Prostate gland (tissue), 2 donors: Measurements from ENCODE around the gene KRT78. TPM values are rescaled to one million over a fixed set of nuclear protein-coding genes. Genes with fewer than 3 reads are reported as not detected.

Experiments
- DNase-seq: peaks from one replicate; pipeline ENCODE4 v3.0.0-alpha.2; 2019; ENCODE audit warnings: low spot score
- H3K27ac ChIP-seq, 2 donors: fragments of 200-600 bp; sonication (generic); 2 replicates each; pipeline ENCODE4 v1.5.1; 2017 to 2019
- H3K27me3 ChIP-seq: fragments of 200-600 bp; sonication (generic); replicated peaks from 2 replicates; pipeline ENCODE4 v1.5.1; 2019; ENCODE audit not compliant: insufficient read depth
- H3K36me3 ChIP-seq, 2 donors: fragments of 200-600 bp; sonication (generic); 1 replicate in 1 of 2; 2 replicates in 1 of 2; pipeline versions ENCODE4 v1.5.1 to v1.8.1; 2017 to 2019
- H3K4me1 ChIP-seq: fragments of 200-600 bp; sonication (generic); replicated peaks from 2 replicates; pipeline ENCODE4 v1.5.1; 2019
- H3K4me3 ChIP-seq, 2 donors: fragments of 200-600 bp; sonication (generic); 2 replicates each; pipeline ENCODE4 v1.5.1; 2017 to 2019
- H3K9me3 ChIP-seq: fragments of 200-600 bp; sonication (generic); 2 replicates; pipeline ENCODE4 v1.5.1; 2017
- CTCF ChIP-seq, 4 experiments: fragments of 200-600 bp in 2 of 4; fragments of 450-650 bp in 2 of 4; sonication (generic) in 2 of 4; IDR thresholded peaks; 1 replicate in 3 of 4; 2 replicates in 1 of 4; pipeline ENCODE4 v1.5.1; 2016 to 2019; ENCODE audit warnings: antibody characterized with exemption in 4 of 4, mild to moderate bottlenecking in 2 of 4, moderate library complexity in 2 of 4
- POLR2A ChIP-seq: fragments of 450-650 bp; IDR thresholded peaks from one replicate; pipeline ENCODE4 v1.6.1; 2016; ENCODE audit warnings: antibody characterized with exemption, mild to moderate bottlenecking
- POLR2AphosphoS5 ChIP-seq: sonication (generic); formaldehyde crosslinking; IDR thresholded peaks from one replicate; pipeline ENCODE4 v1.6.1; 2017; ENCODE audit warnings: antibody characterized with exemption
- WGBS: methylation state at CpG from one replicate; pipeline ENCODE4 v1.1.5; 2018; 5-methylcytosine and 5-hydroxymethylcytosine counted together
- intact Hi-C: fragments of 100-400 bp; cut with DNase I; formaldehyde crosslinking; loops from one replicate; pipeline ENCODE4 v1.14.2; 2022
- total RNA-seq, 2 donors: library from RNA; depleted of rRNA; stranded (reverse); fragments of >200 nt; gene quantifications; one replicate each; pipeline ENCODE4 v1.1.0, GENCODE V29; 2016

Gene KRT78
- total RNA-seq, 2 donors from 2014 or later, result 1.0 TPM; not detected in 1

GRCh38 chr12:52823761-52824450 is 24.9 kb downstream of the KRT78 start:
- no peak for DNase-seq
- 93% methylated on average over 15 of the region's 15 CpGs for WGBS
- Histone ChIP-seq H3K27ac (no peak overlapping the region), H3K4me3 (no peak overlapping the region), H3K27me3 (peaks cover 17% of the 10 kb centered on the region), H3K36me3 (no peaks in the 10 kb centered on the region), H3K4me1 (no peaks in the 10 kb centered on the region), H3K9me3 (no peaks in the 10 kb centered on the region)
- intact Hi-C loops, result no loop called here
- TF ChIP-seq CTCF (IDR thresholded peaks at IDR 0.05) (no peak), POLR2A (no peak), POLR2AphosphoS5 (no peak)

GRCh38 chr12:52822771-52823510 is 25.9 kb downstream of the KRT78 start:
- H3K4me1 ChIP-seq, result no peaks in the 10 kb centered on the region
- H3K4me3 ChIP-seq, result no peak overlapping the region
- intact Hi-C loops, result no loop called here
- WGBS, result 82% methylated on average over 16 of the region's 16 CpGs
- H3K36me3 ChIP-seq, result no peaks in the 10 kb centered on the region
- H3K9me3 ChIP-seq, result no peaks in the 10 kb centered on the region
- H3K27me3 ChIP-seq, result peaks cover 21% of the 10 kb centered on the region
- TF ChIP-seq POLR2AphosphoS5, result no peak
- no peak for TF ChIP-seq POLR2A
- no peak for TF ChIP-seq CTCF (IDR thresholded peaks at IDR 0.05)
- no peak overlapping the region for H3K27ac ChIP-seq
- no peak for DNase-seq

- no peak for TF ChIP-seq POLR2AphosphoS5
- no peak for TF ChIP-seq CTCF (IDR thresholded peaks at IDR 0.05)
- TF ChIP-seq POLR2A, result no peak
- peaks cover 17% of the 10 kb centered on the region for H3K27me3 ChIP-seq
- 84% methylated on average over 10 of the region's 10 CpGs for WGBS
- no peaks in the 10 kb centered on the region for H3K36me3 ChIP-seq
- H3K4me3 ChIP-seq, result no peak overlapping the region
- H3K4me1 ChIP-seq, result no peaks in the 10 kb centered on the region
- no peaks in the 10 kb centered on the region for H3K9me3 ChIP-seq
- no peak overlapping the region for H3K27ac ChIP-seq
- intact Hi-C loops, result no loop called here
- peak; percentile 29 for DNase-seq
Measured at GRCh38 chr12:52821826-52822660, 26.8 kb downstream of the KRT78 start.

GRCh38 chr12:52821071-52821730 is 27.6 kb downstream of the KRT78 start:
- Histone ChIP-seq H3K27ac (no peak overlapping the region), H3K4me3 (no peak overlapping the region), H3K36me3 (no peaks in the 10 kb centered on the region), H3K9me3 (no peaks in the 10 kb centered on the region), H3K27me3 (peaks cover 17% of the 10 kb centered on the region), H3K4me1 (no peaks in the 10 kb centered on the region)
- WGBS, result 91% methylated on average over 4 of the region's 4 CpGs
- intact Hi-C loops, result no loop called here
- no peak for TF ChIP-seq POLR2A
- no peak for TF ChIP-seq CTCF (IDR thresholded peaks at IDR 0.05)
- no peak for DNase-seq
